ENCODE results near the gene MMP19. TPM values are rescaled to one million over a fixed set of nuclear protein-coding genes. Genes with fewer than 3 reads are reported as not detected.
"Not testable (repeated sequence)": the region's sequence is repeated elsewhere in the genome, so short reads cannot be mapped to it uniquely, and the experiment has no call there.

Gene MMP19
- total RNA-seq, 1 experiment from 2014 or later: 4.4 TPM

DNA sequence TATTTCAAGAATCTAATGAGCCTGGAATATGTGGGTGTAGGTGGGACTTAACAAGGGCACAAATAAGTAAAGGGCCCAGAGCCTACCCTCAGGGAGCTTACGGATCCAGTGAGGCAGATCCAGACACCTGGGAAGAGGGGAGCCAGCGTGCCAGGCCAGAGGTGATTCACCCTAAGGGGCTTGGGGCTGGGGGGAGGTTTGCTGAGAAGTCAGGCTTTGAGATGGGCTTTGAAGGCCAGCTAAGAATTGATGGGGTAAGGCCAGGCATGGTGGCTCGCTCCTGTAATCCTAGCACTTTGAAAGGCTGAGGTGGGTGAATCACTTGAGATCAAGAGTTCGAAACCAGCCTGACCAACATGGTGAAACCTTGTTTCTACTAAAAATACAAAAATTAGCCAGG lies 695 bp upstream of the MMP19 start:
- no peak for DNase-seq (ENCODE audit: low read depth)

DNA sequence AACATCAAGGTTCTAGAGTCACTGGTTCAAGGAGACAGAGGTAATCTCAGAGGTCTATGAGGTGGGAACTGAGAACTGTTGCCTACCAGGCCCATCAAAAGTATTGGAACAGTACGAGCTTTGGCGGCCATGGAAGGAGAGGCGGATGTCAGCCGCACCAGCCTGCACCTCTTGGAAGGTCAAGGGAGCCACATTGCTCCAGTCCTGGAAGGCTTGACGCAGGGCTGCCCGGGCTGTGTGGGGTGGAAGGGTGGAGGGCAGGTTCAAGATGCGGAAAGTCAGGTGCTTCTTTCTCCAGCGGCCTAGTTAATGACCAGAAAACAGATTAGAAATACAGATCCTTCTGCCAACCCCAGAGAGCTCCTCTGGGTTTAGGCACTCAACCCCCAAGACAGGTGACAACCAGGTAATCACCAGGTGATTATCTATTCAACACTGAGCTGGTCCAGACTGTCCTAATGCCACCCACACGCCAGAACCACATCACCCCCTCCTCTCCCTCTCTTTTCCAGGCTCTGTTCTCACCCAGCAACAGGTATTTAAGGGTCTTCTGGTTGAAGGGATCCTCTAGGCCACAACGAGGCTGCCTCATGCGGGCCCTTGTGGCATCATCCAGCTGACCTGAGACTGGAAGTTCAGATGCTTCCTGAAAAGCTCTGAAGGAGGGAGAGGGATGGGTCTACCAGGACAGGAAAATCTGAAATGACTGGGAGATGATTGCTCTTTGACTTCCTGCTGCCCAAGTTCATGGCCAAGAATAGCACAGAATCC lies 2.0 kb downstream of the MMP19 start:
- DNase-seq (ENCODE audit: low read depth): no peak

DNA sequence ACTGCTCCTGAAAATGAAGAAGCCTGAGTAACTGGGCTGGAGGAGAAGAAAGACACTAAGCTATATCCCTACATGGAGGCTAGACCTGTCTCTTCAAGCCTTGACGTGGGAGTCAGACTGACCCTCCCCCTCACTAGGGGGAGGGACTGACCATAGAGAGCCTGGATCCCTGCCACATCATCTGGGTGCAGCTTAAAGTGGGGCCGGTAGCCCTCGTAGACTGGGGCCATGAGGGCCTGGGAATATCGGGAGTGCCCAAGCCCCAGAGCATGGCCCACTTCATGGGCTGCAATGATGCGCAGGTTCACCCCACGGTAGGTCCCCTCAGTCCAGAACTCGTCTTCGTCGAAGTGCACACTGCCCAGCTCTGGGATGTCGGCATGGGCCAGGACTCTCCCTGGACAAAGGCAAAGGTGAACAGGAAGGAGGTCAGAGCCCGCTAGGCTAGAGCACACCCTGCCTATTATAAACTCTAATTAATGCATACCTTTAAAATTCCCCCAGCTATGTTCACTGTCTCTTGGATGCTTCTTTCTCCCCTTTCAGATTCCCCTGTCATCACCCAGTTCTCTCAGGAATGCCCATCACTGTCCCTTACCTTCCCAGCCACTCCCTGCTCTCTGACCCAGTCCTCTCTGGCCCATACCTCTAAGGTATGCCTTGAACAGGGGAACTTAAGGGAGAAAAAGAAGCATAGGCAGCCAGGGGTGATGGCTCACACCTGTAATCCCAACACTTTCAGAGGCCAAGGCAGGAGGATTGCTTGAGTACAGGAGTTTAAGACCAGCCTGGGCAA lies 3.2 kb downstream of the MMP19 start:
- no peak for DNase-seq (ENCODE audit: low read depth)

DNA sequence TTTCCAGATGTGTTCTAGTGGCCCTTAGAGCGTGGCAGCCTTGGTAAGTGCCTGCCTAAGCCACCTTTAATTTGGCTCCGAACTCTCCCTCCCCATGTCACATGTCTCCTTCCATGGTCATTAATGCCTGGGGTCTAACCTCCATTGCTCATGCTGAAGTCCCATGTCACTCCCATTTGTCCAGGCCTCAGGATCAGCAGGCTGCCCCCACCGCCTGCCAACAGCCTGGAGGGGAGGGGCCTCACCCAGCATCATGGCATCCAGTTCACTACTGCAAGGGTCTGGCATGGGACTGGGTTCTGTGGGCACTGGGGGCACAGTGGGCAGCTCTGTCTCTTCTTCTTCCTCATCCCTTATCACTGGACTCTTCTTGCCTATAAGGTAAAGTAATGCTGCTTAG lies 4.4 kb downstream of the MMP19 start:
- no peak for DNase-seq (ENCODE audit: low read depth)

DNA sequence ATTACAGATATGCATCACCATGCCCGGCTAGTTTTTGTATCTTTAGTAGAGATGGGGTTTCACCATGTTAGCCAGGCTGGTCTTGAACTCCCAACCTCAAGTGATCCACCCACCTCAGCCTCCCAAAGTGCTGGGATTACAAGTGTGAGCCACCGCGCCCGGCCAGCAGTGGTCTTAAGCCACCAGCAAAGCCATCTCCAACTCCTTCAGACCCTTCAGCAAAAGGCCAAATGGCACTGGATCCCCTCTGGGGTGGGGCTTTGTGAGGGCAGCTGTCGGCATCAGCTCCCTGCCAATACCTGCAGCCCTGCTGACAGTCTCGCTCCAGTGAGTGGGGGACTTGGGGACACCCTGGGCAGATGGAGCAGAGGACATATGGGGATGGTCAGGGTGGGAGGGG lies 8.3 kb downstream of the MMP19 start:
- DNase-seq (ENCODE audit: low read depth): not testable (repeated sequence)

DNA sequence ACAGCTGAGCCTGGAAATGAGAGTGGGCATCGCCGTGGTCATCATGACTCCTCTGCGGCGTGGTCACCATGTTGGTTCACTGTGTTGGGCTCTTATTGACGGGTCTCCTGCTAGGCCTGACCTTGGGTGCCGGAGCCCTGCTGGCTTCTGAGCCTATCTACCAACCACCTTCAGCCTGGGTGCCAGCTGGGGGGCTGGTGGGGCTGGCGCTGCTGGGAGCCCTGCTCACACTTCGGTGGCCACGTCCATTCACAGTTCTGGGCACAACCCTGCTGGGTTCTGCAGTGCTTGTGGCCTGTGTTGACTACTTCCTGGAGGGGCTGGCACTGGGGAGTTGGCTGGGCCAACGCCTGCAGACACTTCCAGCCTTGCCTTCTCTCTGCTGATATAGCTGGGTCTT lies 9.7 kb downstream of the MMP19 start:
- no peak for DNase-seq (ENCODE audit: low read depth)

DNA sequence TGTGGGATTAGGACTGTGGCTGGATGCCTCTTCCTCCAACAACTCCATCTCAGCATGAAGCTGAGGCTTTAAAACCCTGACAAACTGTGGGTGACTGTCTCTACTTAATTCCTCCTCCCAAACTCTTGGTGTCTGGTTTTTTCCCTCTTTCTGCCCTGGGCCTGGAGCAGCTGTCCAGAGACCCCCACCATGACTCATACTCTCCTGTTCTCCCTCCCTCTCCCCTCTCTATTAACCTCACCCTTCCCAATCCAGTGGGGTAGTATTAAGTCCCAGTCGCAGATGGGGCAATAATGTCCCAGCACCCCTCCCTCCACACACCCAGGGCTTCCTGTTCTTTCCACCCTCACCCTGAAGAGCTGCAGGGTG lies 11.3 kb downstream of the MMP19 start:
- DNase-seq (ENCODE audit: low read depth): no peak

DNA sequence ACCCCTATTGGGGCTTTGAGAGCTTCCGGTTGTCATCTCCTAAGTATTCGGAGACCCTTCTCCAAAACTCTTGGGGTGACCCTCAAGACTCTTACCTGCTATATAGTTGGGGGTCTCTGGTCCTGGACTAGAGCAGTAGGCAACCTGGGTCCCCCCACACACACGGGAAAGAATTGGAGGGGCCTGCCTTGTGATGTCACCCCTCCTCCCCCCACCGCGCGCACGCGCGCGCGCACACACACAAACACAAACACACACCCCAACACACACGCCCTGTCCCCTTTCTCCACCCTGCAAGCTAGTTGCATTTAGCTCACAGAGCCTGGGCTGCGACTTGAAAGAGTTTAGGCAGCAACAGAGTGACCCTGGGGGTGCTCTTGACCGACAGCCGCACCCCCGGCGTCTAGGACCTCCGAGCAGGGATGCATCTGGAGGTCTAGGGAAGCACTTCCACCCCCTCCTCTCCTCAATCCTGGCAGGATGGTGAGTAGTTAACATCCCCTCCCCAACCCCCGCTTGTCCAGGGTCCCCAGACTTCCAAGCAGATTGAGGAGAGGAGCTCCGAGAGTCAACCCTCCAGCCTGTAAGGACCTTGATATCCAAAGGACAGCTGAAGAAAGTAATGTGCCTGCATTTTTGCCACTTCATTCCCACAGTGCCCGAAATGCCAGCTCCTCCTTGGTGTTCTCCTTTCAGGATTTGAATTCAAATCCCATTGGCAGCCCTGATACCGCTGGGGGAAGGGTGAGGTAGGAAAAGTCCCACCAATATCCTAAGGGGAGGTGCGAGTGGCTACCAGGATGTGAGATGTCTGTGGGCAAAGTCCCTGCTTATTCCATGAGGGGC lies 11.9 kb downstream of the MMP19 start:
- peak; percentile 60 for DNase-seq (ENCODE audit: low read depth)

DNA sequence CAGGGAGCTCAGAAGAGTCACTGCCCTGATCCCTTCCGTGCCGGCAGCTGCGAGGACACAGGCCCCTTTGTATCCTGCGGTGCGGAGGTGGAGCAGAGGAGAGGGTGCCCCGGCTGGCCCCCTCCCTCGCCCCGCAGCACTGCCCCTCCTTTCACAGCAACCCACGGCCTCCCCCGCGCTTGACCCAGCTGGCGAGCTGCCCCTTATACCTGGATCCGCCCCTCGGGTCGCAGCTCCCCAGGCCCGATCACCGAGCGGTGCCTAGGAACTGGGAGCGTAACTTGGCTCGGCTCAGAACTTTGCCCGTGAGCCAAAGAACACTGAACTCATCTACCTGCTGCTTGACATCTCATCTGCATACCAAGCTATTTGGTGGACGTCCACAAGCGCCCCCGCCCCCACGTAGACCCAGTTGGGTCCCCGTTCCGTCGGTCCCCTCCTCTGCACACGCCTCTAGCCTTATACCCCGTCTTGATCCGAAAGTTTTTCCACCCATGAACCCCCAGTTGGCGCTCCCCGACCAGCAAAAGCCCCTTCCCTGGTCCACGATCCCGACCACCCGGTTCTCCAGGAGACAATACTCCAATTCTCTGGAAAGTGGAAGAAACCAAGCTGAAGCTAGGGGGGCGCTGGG lies 12.7 kb downstream of the MMP19 start:
- no peak for DNase-seq (ENCODE audit: low read depth)

DNA sequence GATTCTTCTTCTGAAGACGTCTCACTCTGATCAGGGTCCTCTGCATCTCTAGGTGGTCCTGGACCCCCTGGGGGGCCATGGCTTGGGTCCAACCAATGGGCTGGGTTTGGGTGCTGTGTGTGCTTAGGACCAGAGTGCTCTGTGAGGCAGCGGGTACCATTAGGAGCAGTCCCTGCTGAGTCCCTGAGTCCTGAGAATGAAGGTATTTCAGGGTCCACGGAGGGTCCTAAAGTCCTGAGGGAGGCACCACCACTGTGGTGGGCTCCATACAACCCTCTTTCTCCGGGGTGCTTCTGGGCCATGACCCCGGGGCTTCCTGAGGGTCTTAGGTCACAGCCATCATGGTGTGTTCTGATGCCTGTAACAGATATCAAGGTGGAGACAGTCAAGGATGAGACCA lies 14.4 kb downstream of the MMP19 start:
- DNase-seq (ENCODE audit: low read depth): no peak

DNA sequence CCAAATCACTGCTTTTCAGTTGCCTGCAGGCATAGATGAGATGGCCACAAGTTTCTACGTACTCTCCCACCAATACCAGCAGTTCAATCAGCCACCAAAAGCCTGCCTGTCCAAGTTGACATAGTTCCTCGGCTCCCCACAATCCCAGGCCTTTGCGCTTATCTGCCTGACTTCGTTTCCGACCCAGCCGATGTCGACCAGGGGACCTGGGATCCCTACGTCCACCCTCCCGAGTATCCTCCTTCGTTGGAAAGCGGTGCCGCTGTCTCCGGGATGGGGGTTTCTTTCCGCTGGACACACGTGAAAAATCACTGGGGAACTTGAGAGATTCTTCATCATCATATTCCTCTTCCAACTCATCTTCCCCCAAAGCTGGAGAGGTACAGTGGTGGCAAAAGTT lies 14.9 kb downstream of the MMP19 start:
- no peak for DNase-seq (ENCODE audit: low read depth)

DNA sequence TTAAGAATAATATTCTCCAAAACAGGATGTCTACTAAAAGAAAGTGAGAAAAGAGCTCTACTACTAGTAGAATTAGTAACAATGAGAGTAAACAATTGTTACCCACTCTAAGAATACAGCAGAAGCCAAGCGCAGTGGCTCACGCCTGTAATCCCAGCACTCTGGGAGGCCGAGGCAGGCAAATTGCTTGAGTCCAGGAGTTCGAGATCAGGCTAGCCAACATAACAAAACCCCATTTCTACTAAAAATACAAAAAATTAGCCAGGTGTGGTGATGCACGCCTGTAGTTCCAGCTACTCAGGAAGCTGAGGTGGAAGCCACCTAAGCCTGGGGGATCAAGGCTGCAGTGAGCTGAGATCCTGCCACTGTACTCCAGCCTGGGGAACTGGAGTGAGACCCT lies 18.0 kb downstream of the MMP19 start:
- no peak for DNase-seq (ENCODE audit: low read depth)

DNA sequence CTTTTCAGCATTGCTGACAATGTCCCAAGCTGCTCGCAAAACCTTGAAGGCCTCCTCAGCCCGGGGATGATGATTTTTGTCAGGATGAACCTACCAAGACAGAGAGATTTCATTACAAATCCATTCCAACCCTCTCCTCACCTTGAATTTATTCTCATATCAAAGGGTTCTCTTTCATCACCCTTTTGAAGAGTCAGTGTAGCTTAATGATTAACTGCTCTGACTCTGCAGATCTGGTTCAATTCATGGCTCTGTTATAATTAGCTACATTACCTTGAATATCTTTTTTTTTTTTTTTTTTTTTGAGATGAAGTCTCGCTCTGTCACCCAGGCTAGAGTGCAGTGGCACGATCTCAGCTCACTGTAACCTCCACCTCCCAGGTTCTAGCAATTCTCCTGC lies 19.3 kb downstream of the MMP19 start:
- DNase-seq (ENCODE audit: low read depth): no peak

DNA sequence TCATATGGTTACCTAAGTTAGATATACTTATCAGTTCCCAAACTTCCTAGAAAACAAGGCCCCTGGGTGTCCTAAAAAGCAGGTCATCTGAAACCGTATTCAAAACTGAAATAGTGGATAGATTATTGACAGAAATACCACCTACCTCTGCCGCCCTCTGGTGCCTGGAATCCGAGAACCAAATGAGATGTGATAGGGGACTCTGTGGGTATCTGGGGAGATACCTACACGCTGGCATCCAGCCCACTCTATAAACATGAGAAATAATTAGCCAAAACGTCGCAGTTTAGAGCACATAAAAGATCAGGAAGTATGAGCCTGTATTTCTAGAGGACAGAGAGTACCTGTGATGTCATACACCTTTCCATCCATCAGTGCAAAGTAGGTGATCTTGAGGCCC lies 20.5 kb downstream of the MMP19 start:
- DNase-seq (ENCODE audit: low read depth): no peak

DNA sequence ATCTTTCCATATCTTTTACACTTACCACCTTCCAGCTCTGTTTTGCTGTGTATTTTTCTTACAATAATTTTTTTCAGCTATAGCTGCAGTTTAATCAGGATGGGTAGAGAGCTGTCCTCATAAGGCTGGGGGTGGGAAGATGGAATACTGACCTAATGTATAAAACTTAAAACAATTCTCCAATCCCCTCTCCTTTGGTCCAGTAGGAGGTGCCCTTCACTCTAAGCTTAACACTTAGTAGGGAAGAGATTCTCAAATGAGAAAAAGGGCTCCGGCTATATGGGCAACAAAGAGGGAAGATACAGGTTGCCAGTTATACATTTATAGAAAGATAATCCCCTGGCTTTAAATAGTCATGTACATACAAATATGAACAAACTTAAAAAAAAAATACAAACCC lies 22.1 kb downstream of the MMP19 start:
- DNase-seq (ENCODE audit: low read depth): peak; percentile 20

DNA sequence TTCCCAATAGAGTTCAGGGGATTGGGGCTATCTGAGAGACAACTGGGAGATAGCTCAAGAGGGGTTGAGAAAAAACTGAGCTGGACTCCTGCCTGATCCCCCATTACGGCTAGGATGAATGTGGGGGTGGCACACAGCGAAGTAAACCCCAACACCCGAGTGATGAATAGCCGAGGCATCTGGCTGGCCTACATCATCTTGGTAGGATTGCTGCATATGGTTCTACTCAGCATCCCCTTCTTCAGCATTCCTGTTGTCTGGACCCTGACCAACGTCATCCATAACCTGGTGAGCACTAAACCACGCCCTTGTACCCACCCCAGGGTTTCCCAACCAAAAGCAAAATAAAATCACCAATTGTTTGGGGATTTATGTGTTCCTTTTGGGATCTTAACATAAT lies 23.9 kb downstream of the MMP19 start:
- no peak for DNase-seq (ENCODE audit: low read depth)

DNA sequence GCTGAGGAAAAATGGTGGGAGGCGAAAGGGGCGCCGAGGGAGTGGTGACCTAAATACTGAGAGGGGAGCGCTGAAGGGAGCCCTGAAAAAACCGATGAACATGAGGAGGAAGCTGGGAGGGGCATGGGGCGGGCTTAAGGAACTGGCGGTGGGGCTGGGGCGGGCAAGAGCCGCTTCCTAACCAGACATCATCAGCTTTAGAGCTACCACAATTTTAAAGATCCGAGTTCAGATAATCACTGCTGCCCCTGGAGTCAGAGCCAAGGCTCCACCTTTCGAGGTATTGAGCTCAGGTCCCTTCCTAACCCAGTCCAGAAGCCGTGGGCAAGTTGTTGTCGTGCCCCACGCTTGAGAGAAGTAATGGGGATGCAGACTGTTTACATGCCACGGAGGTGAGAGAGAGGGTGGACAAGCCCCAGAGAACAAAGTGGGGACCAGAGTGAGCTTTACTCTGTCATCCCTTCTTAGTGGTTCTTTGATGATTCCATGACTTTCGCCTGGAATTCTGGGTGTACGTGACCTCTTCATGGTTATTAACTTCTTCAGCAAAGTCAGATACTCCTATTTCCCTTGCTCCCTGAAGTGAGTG lies 24.5 kb downstream of the MMP19 start:
- peak; percentile 7 for DNase-seq (ENCODE audit: low read depth)

DNA sequence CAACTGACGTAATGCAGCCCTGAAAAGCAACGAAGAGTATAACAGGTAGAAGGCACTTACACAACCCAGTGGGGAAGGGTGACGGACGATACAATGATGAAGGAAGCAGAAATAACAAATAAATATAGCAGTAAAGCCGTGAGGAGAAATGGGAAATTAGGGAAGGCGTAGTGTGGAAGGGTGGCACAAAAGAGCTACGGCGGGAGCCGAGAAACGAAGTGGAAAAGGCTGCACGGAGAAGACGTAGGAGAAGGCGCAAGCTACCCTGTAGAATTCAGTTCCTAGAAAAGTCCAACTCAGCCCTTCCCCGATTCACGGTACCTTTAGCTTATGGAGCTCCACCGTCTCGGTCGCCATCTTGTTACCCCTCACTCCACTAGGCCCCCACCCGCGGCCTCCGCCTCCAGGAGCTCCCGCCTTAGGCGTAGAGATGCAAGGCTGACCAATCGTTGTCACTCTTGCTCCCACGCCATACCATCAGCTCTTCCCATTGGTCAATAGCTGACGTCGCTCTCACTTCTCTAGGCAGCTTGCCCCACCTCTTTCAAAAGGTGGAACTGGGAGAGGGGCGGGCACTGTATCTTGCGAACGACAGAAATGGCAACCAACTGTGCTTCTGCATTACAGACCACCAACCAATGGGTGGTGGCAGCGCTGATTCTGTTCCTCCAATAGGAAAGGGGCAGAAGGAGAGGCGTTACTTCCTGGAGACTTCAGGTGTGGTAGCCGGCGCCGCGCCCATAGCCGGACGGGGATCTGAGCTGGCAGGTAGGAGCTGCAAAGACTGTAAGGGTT lies 25.2 kb downstream of the MMP19 start, which contains the start of the genes ORMDL2 and SARNP:
Gene ORMDL2 (plus strand): TSS at position 697 of the 795 bp plus-strand sequence. CDS start 959 bp downstream, outside the sequence.
Gene SARNP (minus strand): TSS at position 380 of the 795 bp plus-strand sequence. CDS start 23 bp downstream, at position 357.
- peak; percentile 99 for DNase-seq (ENCODE audit: low read depth)

DNA sequence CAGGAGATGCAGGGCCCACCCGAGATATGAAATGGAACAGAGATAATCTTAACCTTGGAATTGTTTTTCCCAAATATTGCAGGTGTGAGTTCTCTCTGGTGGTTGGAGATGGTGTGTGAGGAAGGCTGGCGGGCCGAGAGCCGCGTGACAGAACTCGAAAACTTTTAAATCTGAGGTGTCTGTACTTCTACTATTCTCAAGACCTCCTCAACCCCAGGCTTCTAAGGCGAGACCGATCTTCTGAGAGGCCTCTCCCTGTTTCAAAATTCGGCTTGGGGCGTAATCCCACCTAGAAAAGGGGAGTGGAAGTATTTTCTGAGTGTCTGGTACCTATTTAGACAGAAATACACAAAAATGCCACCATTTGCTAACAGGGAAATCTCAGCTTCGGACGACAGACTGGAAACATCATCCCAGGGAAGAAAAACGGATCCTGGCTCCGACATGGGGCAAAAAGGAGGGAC lies 25.8 kb downstream of the MMP19 start:
- peak; percentile 26 for DNase-seq (ENCODE audit: low read depth)

DNA sequence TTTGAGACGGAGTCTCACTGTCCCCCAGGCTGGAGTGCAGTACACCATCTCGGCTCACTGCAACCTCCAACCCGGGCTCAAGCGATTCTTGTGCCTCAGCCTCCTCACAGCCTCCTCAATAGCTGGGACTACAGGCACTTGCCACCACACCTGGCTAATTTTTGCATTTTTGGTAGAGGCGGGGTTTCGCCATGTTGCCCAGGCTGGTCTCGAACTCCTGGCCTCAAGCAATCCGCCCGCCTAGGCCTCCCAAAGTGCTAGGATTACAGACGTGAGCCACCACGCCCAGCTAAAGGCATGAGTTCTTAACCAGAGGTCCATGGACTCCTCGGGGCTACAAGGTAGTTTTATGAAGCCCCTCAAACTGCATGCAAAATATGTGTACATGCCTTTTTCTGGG lies 27.3 kb downstream of the MMP19 start:
- DNase-seq (ENCODE audit: low read depth): no peak

Measured in RPMI7951 (cell line).